SK-N-SH (cell line): ENCODE measurements around the gene WLS.

Experiments used
- FOXM1 ChIP-seq: IDR thresholded peaks from 2 replicates; pipeline ENCODE4 v1.4.0; 2012; ENCODE audit warnings: low read depth, mild to moderate bottlenecking
- GABPA ChIP-seq: IDR thresholded peaks from 2 replicates; pipeline ENCODE4 v1.4.0; 2012; ENCODE audit warnings: low read depth, mild to moderate bottlenecking
- MXI1 ChIP-seq: IDR thresholded peaks from 2 replicates; pipeline ENCODE4 v1.6.1; 2012; ENCODE audit warnings: mild to moderate bottlenecking, low read depth, low read length, improper control_type of control experiment
- POLR2AphosphoS5 ChIP-seq: IDR thresholded peaks from 2 replicates; pipeline ENCODE4 v1.6.1; 2012; ENCODE audit warnings: low read depth, low read length
- RCOR1 ChIP-seq: fragments of 150-350 bp; IDR thresholded peaks from 2 replicates; pipeline ENCODE4 v1.6.1; 2017; ENCODE audit warnings: antibody characterized with exemption, low read length
- SMC3 ChIP-seq: IDR thresholded peaks from 2 replicates; pipeline ENCODE4 v1.6.1; 2012; ENCODE audit warnings: low read depth, low read length, improper control_type of control experiment
- TCF12 ChIP-seq: IDR thresholded peaks from 2 replicates; pipeline ENCODE4 v1.4.0; 2012
- TF ChIP-seq, protein P1 (sequence below): fragments of 200-600 bp; sonication (generic); IDR thresholded peaks from 2 replicates; pipeline ENCODE4 v1.6.1; 2017; ENCODE audit warnings: antibody characterized with exemption, mild to moderate bottlenecking, moderate library complexity

DNA sequence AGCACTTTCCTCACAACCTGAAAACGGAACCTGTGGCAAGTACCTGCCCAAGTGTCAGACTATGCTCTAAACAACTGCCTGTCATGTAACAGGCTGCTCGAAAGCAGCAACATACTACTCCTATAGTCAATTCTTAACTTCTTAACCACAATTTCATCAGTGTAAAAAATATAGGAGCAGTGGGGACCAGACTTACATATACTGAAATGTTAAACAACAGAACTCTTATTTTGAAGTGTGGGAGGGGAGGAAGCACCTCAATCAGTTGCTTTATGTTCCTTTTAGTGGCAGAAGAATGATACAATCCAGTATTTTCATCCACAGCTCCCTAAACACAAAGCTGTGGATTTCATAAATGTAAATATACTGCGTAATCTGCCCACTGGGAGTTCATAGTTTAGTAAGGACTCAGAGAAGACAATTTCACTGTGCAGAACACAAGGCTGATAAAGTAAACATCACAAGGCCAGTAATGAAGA is 44.2 kb downstream of the WLS start:
- TF ChIP-seq MXI1 (no peak), SMC3 (no peak), GABPA (no peak), RCOR1 (no peak), FOXM1 (no peak), TCF12 (no peak), POLR2AphosphoS5 (no peak)
- TF ChIP-seq, protein P1, sequence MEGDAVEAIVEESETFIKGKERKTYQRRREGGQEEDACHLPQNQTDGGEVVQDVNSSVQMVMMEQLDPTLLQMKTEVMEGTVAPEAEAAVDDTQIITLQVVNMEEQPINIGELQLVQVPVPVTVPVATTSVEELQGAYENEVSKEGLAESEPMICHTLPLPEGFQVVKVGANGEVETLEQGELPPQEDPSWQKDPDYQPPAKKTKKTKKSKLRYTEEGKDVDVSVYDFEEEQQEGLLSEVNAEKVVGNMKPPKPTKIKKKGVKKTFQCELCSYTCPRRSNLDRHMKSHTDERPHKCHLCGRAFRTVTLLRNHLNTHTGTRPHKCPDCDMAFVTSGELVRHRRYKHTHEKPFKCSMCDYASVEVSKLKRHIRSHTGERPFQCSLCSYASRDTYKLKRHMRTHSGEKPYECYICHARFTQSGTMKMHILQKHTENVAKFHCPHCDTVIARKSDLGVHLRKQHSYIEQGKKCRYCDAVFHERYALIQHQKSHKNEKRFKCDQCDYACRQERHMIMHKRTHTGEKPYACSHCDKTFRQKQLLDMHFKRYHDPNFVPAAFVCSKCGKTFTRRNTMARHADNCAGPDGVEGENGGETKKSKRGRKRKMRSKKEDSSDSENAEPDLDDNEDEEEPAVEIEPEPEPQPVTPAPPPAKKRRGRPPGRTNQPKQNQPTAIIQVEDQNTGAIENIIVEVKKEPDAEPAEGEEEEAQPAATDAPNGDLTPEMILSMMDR: no peak
